Prostate gland (tissue), 2 donors: ENCODE results near the gene SLC5A10.

ENCODE experiments used
- POLR2A ChIP-seq: fragments of 450-650 bp; IDR thresholded peaks from one replicate; pipeline ENCODE4 v1.6.1; 2016; ENCODE audit warnings: antibody characterized with exemption, mild to moderate bottlenecking
- TF ChIP-seq, protein P1 (sequence below), 4 experiments: fragments of 200-600 bp in 2 of 4; fragments of 450-650 bp in 2 of 4; sonication (generic) in 2 of 4; IDR thresholded peaks; 1 replicate in 3 of 4; 2 replicates in 1 of 4; pipeline ENCODE4 v1.5.1; 2016 to 2019; ENCODE audit warnings: antibody characterized with exemption in 4 of 4, mild to moderate bottlenecking in 2 of 4, moderate library complexity in 2 of 4

DNA sequence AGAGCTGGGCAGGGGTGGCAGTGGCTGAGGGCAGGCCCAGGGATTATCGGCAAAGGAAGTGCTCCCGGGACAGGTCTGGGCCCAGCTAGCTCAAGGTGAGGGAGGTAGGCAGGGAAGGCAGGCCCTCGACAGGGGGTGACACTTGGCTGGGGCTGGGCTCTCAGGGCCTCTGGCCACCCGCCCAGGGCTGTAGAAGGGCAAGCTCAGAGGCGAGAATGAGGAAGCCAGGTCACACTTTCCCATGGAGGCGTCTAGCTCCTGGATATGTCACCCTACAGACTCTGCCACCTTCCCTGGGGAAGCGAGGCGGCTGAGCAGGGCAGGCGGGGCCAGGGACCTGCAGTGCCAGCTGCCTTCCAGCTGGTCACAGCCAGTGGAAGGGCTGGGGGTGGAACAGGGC, 33.5 kb downstream of the SLC5A10 start:
- TF ChIP-seq POLR2A: no peak
- TF ChIP-seq, protein P1, sequence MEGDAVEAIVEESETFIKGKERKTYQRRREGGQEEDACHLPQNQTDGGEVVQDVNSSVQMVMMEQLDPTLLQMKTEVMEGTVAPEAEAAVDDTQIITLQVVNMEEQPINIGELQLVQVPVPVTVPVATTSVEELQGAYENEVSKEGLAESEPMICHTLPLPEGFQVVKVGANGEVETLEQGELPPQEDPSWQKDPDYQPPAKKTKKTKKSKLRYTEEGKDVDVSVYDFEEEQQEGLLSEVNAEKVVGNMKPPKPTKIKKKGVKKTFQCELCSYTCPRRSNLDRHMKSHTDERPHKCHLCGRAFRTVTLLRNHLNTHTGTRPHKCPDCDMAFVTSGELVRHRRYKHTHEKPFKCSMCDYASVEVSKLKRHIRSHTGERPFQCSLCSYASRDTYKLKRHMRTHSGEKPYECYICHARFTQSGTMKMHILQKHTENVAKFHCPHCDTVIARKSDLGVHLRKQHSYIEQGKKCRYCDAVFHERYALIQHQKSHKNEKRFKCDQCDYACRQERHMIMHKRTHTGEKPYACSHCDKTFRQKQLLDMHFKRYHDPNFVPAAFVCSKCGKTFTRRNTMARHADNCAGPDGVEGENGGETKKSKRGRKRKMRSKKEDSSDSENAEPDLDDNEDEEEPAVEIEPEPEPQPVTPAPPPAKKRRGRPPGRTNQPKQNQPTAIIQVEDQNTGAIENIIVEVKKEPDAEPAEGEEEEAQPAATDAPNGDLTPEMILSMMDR (IDR thresholded peaks at IDR 0.05): no peak
